HT-29 (cell line): ENCODE measurements around the gene MAS1L. TPM values are rescaled to one million over a fixed set of nuclear protein-coding genes. Genes with fewer than 3 reads are reported as not detected.

Experiments
- DNase-seq: peaks from one replicate; pipeline ENCODE4 v3.0.0-alpha.2; 2015; ENCODE audit warnings: low spot score
- total RNA-seq: library from RNA; depleted of rRNA; stranded (reverse); fragments of >200 nt; shearing (Covaris generic); gene quantifications from 2 replicates; pipeline ENCODE4 v1.2.3, GENCODE V29; 2014; rRNA removed

The MAS1L gene
- total RNA-seq, result not detected in 2 replicates

GRCh38 chr6:29487660-29488059 is at the start of gene MAS1L:
Gene MAS1L (minus strand): TSS chr6:29487956. CDS start chr6:29487902, 54 bp downstream.
- DNase-seq, result no peak

GRCh38 chr6:29532320-29532951 is 44.7 kb upstream of the MAS1L start:
- no peak for DNase-seq

- DNase-seq, result no peak
These were observed 43.9 kb upstream of the MAS1L start for GRCh38 chr6:29531668-29532067.

DNA sequence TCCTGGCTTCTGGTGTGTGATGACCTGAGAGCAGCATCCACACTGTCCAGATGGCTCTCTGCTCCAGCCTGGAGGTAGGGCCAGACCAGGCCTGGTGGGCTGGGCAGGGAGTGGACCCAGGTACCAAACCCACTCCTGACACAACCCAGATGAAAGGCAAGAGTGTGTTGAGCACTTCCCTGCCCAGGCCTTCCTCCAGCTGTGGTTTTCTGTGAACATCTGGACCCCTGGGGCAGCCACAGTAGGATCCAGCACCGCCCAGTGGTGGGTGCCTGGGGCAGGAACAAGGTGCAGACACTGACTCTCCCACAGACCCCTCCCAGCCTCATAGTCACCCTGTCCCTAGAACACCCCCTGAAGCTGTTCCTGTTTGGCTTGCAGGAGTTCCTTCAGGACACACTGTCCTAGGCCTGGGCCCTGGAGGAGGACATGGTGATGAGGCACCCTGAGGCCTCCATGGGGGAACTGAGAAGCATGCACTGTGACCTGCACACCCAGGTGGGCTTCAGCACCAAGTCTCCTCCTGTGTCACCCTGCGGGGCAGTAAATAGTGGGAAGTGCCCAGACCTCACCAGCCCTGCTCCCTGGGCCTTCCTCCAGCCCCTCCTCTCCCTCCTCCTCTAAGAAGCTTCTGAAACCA is 43.0 kb upstream of the MAS1L start:
- DNase-seq, result no peak

GRCh38 chr6:29529956-29530355 is 42.2 kb upstream of the MAS1L start:
- no peak for DNase-seq

DNA sequence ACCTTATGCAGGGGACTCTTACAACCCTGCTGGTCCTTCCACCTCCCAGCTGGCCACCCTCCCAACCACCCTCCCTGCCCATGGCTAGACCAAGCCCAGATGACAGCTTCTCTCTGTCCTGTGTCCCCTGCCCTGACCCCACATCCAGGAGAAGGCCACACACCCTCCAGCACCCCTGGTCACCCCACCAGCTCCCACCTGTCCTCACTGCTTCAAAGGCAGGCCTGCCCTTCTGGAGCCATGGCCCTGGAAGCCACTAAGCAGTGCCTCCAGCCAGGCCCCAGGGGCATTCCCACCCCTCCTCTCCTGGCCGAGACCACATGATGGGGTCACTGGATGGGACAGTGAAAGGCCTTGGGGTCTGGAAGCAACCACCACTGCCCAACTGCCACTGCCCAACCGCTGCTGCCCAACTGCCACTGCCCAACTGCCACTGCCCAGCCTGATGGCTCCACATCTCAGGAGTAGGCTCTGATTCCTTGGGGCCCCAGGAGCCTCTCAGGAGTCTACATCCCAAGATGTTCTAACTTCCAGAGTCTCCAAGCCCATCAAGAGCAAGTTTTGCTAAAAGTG is 41.3 kb upstream of the MAS1L start:
- no peak for DNase-seq

GRCh38 chr6:29528300-29528931 is 40.7 kb upstream of the MAS1L start:
- no peak for DNase-seq

DNA sequence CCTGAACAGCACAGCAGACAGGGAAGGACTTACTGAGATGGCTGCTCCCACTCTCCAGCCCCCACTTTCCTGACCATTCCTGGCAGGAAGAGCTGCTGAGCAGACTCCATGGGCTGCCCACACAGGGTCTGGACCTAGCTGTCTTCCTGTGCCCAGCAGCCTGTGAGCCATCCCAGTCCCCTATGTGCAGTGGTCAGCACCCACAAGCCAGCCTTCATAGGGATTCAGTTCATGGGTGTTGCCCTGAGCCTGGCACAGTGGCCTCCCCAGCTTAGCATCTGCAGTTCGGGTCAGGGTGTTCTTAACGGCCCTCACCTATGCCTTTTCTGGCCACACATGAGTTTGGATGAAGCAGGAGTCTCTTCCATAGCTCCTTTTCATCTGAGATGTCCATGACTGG is 39.8 kb upstream of the MAS1L start:
- DNase-seq, result no peak

- DNase-seq, result no peak
These were observed 39.4 kb upstream of the MAS1L start for GRCh38 chr6:29527126-29527525.

- DNase-seq, result no peak
These were observed 37.5 kb upstream of the MAS1L start for GRCh38 chr6:29525311-29525639.

GRCh38 chr6:29524444-29525310 is 36.9 kb upstream of the MAS1L start:
- no peak for DNase-seq

- DNase-seq, result no peak
These were observed 36.3 kb upstream of the MAS1L start for GRCh38 chr6:29524044-29524443.

- no peak for DNase-seq
These were observed 34.5 kb upstream of the MAS1L start for GRCh38 chr6:29522227-29522626.

DNA sequence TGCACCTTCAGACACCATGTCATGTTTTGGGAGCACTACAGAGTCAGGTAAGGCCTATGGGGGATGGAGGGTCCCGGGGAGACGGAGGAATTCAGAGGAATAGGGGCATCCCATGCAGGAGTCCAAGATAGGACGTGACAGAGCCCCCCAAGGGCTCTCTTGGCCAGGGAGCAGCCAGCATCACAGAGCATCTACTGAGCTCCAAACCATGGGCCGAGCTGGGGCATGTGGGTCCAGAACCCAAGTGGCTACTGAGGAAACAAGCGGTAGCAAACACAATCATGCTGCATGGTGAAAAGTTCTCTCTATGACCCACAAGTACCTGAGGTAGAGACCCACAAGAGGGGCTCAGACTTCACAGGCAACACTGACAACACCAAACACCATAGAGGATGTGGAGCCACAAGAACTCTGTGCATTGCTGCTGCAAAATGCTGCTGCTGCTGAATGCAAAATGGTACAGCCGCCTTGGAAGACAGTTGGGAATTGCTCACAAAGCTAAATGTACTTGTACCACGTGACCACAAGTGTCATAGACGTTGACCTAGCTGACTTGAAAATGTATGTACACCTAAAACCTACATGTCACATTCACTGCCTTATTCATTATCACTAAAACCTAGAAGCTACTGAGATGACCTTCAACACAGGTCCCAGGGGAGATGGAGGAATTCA is 33.4 kb upstream of the MAS1L start:
- DNase-seq, result no peak

GRCh38 chr6:29520232-29520631 is 32.5 kb upstream of the MAS1L start:
- no peak for DNase-seq

DNA sequence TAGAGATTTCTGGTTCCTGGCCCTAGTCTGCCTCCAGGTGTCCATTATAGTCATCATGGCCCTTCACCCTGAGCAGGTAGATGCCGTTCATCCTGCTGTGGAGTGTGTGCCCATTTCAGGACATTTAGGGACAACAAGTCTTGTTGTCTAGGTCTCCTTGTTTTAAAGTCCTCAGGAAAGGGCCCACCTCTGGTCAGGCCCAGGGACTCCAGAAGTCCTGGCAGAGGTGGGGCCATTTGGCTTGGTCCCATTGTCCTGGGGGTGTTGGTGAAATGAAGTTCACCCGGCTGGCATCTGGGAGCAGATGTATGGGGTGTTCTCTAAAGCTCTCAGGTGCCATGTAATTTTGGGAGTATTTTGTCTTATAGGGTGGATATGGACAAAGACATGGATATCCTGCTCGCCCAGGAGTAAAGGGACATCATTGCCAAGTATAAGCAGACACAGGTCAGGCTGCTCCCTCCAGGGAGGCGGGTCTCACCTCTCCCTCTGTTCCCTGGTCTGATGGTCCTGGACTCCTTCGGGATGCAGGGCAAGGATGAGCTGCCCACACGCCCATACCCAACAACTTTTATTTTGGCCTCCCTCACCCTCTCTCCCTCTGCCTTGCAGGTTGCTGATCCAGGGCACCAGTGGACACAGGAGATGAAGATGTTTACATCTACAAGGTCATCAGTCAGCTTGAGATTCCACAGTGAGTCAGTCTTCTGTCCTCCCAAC is 31.7 kb upstream of the MAS1L start:
- DNase-seq, result no peak

- no peak for DNase-seq
These were observed 30.1 kb upstream of the MAS1L start for GRCh38 chr6:29517728-29518440.

DNA sequence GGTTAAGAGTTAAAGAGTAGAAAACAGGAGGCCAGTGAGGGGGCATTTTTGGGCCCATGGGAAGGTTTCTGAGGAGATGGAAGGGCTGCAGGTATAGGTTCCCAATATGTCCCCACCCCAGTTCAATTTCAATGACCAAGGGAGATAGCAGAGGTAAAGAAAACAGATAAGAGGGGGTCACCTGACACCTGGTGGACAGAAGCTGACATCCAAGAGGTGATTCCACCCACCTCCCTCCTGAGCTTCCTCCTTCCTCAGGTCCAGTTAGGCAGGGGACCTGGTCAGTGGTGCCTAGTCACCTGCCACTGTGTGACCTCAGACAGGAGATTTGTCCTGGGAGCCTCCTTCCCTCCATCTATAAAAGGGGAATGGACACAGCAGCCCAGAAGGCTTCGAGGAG is 29.5 kb upstream of the MAS1L start:
- no peak for DNase-seq

DNA sequence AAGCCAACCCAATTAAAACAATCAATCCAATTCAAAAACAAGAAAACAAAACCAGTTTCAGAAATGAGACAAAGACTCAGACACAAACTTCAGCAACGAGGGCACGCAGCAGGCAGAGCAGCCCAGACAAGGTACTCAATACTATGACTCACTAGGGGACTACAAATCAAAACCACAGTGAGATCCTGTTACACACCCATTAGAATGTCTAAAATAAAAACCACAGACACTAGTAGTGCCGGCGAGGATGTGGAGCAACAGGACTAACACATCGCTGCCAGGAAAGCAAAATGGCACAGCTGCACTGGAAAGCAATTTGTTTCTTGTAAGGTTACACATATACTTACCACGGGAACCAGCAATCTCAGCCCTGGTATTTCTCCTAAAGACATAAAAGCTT is 28.4 kb upstream of the MAS1L start:
- DNase-seq, result no peak

DNA sequence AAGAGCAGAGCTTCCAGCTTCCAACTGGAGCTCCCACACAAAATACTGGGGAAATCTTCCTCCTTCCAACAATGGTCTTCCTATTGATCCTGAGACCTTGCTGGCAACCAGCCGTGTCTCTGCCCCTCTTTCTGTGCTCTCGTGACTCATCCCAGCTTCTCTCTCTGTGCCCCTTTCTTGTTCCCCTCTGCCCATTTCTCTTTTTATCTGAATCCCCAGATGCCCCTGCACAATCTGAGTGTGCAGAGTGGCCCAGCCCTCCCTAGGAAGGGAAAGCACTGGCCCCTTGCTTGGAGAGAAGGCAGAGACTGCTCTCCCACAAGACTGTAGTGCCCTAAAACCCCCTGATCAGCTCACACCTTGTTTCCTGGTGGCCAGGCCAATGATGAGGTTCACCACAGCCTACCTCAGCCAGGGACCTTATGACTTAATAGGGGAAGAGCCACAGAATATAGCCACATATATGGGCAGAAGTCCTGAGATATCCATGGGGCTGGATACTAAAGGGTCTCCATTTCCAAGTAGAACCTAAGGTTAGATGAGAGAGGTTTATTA is 23.1 kb upstream of the MAS1L start:
- DNase-seq, result no peak
